Spleen (tissue), 7 donors: Measurements from ENCODE around the gene NFIB.

Source experiments
- CTCF ChIP-seq, 11 experiments: fragments of 200-600 bp in 7 of 11; fragments of 450-650 bp in 4 of 11; sonication (generic) in 4 of 11; IDR thresholded peaks in 8 of 11; conservative IDR thresholded peaks in 3 of 11; 1 replicate in 7 of 11; 2 replicates in 4 of 11; pipeline versions ENCODE4 v1.4.0 to v1.8.0; 2016 to 2021; ENCODE audit warnings: antibody characterized with exemption in 11 of 11, inconsistent platforms in 4 of 11, mild to moderate bottlenecking in 1 of 11
- POLR2A ChIP-seq, 3 donors: fragments of 450-650 bp; IDR thresholded peaks; one replicate each; pipeline ENCODE4 v1.5.1; 2017; ENCODE audit warnings: antibody characterized with exemption in 3 of 3, mild to moderate bottlenecking in 1 of 3
- donor health status: DM: no; HTN: no; CAD: no; lungs with moderate emphysema.
- donor health status: DM: no; HTN: no; CAD: no.
- donor health status: DM: no; HTN: no; CAD: no.

DNA sequence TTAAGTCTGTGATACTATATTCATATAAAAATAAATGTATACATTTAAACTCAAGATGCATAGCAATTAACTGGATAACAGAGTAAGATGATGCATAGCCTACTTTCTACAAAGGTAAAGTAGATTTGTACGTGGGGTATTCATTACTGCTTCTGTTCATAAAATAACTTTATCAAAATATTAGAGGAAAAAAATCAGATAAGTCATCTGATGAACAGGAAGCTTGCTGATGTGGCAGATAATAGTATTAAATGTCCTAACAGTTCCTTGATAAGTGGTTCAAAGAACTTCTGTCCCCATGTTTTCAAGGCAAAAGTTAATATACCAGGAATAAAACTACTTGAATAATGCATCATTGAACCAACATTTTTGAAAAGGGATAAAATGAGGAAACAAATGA, 123.7 kb downstream of the NFIB start:
- TF ChIP-seq CTCF (IDR thresholded peaks at IDR 0.05 in 8 of 11, conservative IDR thresholded peaks at IDR 0.05 in 3 of 11) (no peak), POLR2A (IDR thresholded peaks at IDR 0.05) (no peak)
